Activated naive CD8-positive, alpha-beta T cell treated with anti-CD3 and anti-CD28 coated beads for 36 hours (primary cell): Measurements from ENCODE around the gene TENT5C. TPM values are rescaled to one million over a fixed set of nuclear protein-coding genes. Genes with fewer than 3 reads are reported as not detected.

Experiments used
- DNase-seq: peaks from one replicate; pipeline ENCODE4 v3.0.0; 2021
- H3K27ac Mint-ChIP-seq: one replicate; pipeline ENCODE4 v1.8.0; 2022; ENCODE audit warnings: mild to moderate bottlenecking, moderate library complexity, mixed read lengths
- H3K27me3 Mint-ChIP-seq: one replicate; pipeline ENCODE4 v1.8.0; 2022; ENCODE audit warnings: mild to moderate bottlenecking, mixed read lengths
- H3K36me3 Mint-ChIP-seq: one replicate; pipeline ENCODE4 v1.8.0; 2021; ENCODE audit warnings: mild to moderate bottlenecking, mixed read lengths
- H3K4me1 Mint-ChIP-seq: one replicate; pipeline ENCODE4 v1.8.0; 2021; ENCODE audit warnings: mixed read lengths
- H3K4me3 Mint-ChIP-seq: one replicate; pipeline ENCODE4 v1.8.0; 2022; ENCODE audit warnings: mild to moderate bottlenecking, moderate library complexity, mixed read lengths
- H3K9me3 Mint-ChIP-seq: one replicate; pipeline ENCODE4 v1.8.0; 2022; ENCODE audit warnings: mixed read lengths
- total RNA-seq, 2 experiments: library from RNA; stranded (reverse); gene quantifications; one replicate each; pipeline ENCODE4 v1.2.3, GENCODE V29; 2021

The TENT5C gene
- total RNA-seq, 2 experiments from 2014 or later, result 4.2 TPM

DNA sequence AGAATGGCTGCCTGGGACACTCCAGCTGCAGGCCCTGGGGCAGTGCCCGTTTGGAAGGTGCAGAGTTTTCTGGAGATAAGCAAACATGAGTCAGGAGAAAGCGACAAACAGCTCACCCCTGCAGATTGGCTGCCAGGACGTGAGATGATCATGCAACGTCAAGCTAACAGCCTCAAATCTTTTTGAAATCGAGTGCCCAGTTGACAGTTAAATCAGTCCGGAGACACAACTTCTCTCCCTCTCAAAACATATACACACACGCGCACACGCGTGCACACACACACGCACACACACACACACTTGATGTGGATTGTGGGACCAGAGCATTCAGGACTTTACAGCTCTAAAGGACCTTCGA lies 49.4 kb downstream of the TENT5C start:
- no peaks in the 10 kb centered on the region for H3K9me3 Mint-ChIP-seq

DNA sequence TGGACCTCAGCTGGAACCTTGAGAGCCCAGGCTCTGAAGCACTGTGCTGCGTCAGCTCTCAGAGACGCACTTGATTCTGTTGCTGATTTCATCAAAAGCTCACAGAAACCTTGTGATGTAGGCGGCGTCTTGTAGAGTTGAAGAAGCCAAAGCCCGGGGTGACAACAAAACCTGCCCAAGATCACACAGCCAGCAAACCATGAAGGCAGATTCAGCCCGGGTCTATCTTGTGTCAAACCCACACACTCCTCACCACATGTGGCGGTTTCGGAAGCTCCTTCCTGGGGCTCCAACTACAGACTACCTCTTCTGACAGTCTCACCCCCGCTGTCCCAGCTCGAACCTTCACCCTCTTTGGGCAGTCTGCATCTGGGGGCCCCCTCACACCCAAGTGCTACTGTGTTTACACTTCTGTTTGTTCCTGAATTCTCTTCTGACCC lies 50.4 kb downstream of the TENT5C start:
- peak; percentile 82 for DNase-seq
- Mint-ChIP-seq H3K9me3 (no peaks in the 10 kb centered on the region), H3K36me3 (peaks cover 2% of the 10 kb centered on the region), H3K27ac (peak overlapping the region; percentile 73), H3K4me1 (peaks cover 84% of the 10 kb centered on the region), H3K27me3 (peaks cover 76% of the 10 kb centered on the region), H3K4me3 (peak overlapping the region; percentile 69)

More for the DNA sequence above, 49.4 kb downstream of the TENT5C start:
- DNase-seq, result no peak
- Mint-ChIP-seq H3K4me3 (peak overlapping the region; percentile 42), H3K4me1 (peaks cover 73% of the 10 kb centered on the region), H3K36me3 (no peaks in the 10 kb centered on the region), H3K27me3 (peaks cover 78% of the 10 kb centered on the region), H3K27ac (peak overlapping the region; percentile 18)

DNA sequence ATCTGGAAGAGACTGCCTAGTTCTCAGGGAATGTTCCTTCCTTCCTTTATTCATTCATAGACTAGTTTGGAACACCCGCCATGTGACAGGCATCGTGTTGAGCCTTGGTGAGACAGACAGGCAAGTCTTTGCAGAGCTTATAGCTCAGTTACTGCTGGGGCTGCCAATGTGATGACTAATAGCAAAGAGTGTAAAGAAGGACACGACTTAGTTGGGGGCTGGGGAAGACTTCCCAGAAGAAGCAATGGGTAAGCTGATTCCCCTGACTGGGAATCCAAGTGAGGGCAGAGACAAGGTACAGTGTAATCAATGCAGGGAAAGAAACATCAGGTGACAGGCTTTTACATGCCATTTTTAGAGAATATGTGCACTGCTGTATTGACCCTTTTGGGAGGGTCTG lies 51.2 kb downstream of the TENT5C start:
- no peak for DNase-seq
- H3K4me3 Mint-ChIP-seq, result no peak overlapping the region
- peaks cover 9% of the 10 kb centered on the region for H3K36me3 Mint-ChIP-seq
- no peak overlapping the region for H3K27ac Mint-ChIP-seq
- peaks cover 74% of the 10 kb centered on the region for H3K27me3 Mint-ChIP-seq
- H3K9me3 Mint-ChIP-seq, result peaks cover under 1% of the 10 kb centered on the region
- H3K4me1 Mint-ChIP-seq, result peaks cover 91% of the 10 kb centered on the region

DNA sequence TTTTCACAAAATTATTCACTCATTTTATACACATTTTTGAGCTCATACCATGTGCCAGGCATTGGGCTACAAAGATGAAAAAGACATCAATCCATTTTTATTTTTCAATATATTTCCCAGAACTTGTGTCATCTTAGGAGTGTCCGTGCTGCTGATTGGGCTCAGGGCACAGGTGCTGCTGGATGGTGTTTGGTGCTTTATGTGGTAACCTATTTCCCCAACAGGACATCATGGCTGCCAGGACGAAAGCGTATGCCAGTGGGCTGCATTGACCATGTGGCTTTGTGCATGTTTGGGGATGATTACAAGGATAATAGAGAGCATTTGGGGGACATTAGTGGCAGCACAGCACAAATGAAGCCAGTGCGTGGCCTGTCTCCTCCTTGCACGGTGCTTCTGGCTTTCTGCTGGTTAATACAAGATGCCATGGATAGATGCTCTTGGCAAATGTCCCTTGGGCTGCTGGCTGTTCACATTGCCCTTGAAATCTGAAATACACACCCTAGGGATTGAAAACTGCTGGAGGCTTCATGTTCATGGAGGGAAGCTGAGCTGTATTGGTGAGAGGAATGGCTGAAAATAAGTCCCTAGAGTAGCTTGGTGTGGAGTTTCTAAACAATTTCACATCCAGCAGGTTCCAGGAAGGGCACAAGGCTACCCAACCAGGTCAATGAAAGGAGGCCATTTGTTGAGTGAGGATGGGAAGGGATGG lies 52.3 kb downstream of the TENT5C start:
- DNase-seq, result no peak
- peaks cover 91% of the 10 kb centered on the region for H3K4me1 Mint-ChIP-seq
- peaks cover 4% of the 10 kb centered on the region for H3K9me3 Mint-ChIP-seq
- H3K27ac Mint-ChIP-seq, result peak overlapping the region; percentile 14
- no peak overlapping the region for H3K4me3 Mint-ChIP-seq
- peaks cover 13% of the 10 kb centered on the region for H3K36me3 Mint-ChIP-seq
- peaks cover 67% of the 10 kb centered on the region for H3K27me3 Mint-ChIP-seq

DNA sequence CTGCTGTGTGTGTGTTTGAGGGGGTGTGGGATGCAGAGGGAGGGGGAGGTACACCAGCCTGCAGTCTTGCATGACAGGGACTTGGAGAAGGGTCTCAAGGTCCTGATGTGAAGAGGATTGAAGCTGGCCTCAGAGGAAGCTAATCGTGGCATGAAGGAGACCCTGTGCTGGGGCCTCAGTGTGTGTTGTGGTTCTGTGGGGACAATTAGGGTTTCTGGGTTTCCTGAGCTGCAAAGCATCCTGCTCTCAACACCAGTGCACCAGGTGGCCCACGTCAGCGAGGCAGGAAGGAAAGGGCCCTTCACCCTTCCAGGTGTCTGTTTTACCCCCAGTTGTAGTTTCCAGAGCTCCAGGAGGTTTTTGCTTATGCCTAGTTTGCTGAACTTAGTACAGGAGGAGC lies 52.8 kb downstream of the TENT5C start:
- DNase-seq, result peak; percentile 69
- H3K9me3 Mint-ChIP-seq, result peaks cover 7% of the 10 kb centered on the region
- H3K36me3 Mint-ChIP-seq, result peaks cover 16% of the 10 kb centered on the region
- H3K4me3 Mint-ChIP-seq, result no peak overlapping the region
- peak overlapping the region; percentile 14 for H3K27ac Mint-ChIP-seq
- peaks cover 91% of the 10 kb centered on the region for H3K4me1 Mint-ChIP-seq
- peaks cover 61% of the 10 kb centered on the region for H3K27me3 Mint-ChIP-seq

DNA sequence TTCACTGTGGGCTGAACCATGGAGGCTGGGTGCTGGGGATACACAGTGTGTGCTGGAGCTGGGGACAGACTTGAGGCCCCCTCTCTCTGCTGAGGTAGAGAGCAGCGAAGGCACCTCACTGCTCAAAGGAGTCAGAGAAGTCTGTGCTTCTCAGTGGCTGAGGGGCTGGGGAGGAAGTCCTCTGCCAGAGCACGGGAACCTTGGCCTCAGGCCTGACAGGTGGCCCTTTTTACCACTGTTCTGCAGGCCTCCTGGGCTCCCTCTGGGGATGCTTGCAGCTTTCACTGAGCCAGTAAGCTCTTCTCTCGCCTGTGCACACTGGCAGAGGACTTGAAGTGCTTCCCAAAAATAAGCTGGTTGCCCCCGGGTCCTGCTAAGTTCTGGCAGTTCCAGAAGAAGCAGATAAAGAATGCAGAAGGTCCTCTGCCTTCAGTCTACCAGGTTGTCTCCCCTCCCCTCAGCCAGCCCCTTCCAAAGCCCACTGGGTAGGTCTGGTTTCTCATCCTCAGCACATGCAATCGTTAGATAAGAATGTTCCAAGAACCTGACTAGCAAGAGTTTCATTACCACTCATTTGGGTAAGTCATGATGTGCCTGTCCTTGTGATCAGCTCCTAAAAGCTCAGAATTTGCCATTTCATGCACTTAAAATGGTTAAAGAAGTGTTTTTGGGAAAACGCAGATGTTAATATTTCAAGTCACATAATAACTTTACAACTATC lies 53.9 kb downstream of the TENT5C start:
- Mint-ChIP-seq H3K36me3 (peaks cover 18% of the 10 kb centered on the region), H3K27ac (peak overlapping the region; percentile 75)

DNA sequence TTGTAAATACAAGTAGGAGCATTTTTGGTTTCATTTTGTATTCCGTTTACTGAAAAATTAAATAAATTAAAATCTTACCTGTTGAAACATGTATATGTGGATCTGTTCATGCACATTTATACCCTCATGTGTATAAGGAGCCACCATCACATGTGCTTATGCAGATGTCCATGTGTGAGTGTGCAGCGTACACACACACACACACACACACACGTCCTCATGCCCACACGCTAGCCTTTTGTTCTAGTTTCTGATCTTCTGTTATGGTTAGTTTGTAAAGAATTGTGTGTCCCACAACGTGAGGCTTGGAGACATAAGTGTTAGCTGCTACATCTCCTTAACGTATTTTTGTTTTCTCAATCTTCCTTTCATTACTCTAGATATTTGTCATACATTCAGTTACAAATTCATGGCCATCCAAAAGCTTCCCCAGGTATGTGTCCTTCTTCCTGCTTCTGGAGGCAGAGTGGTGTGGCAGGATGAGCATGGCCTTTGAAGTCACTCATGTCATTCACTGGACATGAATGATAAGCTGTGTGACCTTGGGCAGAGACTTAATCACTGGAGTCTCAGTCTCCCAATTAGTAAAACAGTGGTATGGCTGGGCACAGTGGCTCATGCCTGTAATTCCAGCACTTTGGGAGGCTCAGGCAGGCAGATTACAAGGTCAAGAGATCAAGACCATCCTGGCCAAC lies 54.6 kb downstream of the TENT5C start:
- no peak for DNase-seq
- peaks cover 51% of the 10 kb centered on the region for H3K27me3 Mint-ChIP-seq
- H3K27ac Mint-ChIP-seq, result peak overlapping the region; percentile 59
- H3K4me1 Mint-ChIP-seq, result peaks cover 91% of the 10 kb centered on the region
- H3K9me3 Mint-ChIP-seq, result peaks cover 11% of the 10 kb centered on the region
- H3K36me3 Mint-ChIP-seq, result peaks cover 18% of the 10 kb centered on the region
- peak overlapping the region; percentile 13 for H3K4me3 Mint-ChIP-seq

More for the DNA sequence above, 53.9 kb downstream of the TENT5C start:
- DNase-seq, result peak; percentile 34
- Mint-ChIP-seq H3K27me3 (peaks cover 57% of the 10 kb centered on the region), H3K4me1 (peaks cover 91% of the 10 kb centered on the region), H3K9me3 (peaks cover 11% of the 10 kb centered on the region), H3K4me3 (no peak overlapping the region)

DNA sequence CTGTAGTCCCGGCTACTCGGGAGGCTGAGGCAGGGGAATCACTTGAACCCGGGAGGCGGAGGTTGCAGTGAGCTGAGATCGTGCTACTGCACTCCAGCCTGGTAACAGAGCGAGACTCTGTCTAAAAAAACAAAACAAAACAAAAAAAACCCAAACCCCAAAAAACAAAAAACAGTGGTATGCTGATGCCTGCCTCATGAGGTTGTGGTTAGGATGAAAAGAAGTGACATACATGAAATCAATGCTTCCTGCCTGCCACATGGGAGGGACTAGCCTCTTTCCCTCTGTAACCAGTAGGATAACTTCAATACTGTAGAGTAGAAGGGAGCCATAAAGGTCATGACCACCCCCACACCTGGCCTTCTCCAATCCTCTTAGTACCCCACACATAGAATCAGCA lies 55.2 kb downstream of the TENT5C start:
- peak overlapping the region; percentile 59 for H3K27ac Mint-ChIP-seq
- DNase-seq, result no peak
- H3K9me3 Mint-ChIP-seq, result peaks cover 11% of the 10 kb centered on the region
- H3K36me3 Mint-ChIP-seq, result peaks cover 18% of the 10 kb centered on the region
- peaks cover 91% of the 10 kb centered on the region for H3K4me1 Mint-ChIP-seq
- H3K4me3 Mint-ChIP-seq, result no peak overlapping the region
- peaks cover 53% of the 10 kb centered on the region for H3K27me3 Mint-ChIP-seq

DNA sequence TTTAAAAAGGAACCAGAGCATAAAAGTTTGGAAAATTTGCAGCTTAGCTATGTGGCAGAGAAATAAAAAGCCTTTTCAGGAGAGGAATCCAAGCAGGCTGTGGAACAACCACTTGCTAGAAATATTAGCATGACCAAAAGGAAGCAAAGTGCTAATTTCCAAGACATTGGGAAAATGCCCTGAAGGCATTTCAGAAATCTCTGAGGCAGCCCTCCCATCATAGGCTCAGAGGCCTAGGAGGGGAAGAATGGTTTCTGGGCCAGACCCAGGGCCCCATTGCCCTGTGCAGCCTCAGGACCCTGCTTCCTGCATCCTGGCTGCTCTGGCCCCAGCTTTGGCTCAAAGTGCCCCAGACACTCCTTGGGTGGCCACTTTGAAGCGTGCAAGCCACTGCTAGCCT lies 56.8 kb downstream of the TENT5C start:
- H3K27me3 Mint-ChIP-seq, result peaks cover 41% of the 10 kb centered on the region
- H3K4me1 Mint-ChIP-seq, result peaks cover 77% of the 10 kb centered on the region
- no peak overlapping the region for H3K4me3 Mint-ChIP-seq
- DNase-seq, result no peak
- H3K36me3 Mint-ChIP-seq, result peaks cover 18% of the 10 kb centered on the region
- peak overlapping the region; percentile 62 for H3K27ac Mint-ChIP-seq
- H3K9me3 Mint-ChIP-seq, result peaks cover 11% of the 10 kb centered on the region

DNA sequence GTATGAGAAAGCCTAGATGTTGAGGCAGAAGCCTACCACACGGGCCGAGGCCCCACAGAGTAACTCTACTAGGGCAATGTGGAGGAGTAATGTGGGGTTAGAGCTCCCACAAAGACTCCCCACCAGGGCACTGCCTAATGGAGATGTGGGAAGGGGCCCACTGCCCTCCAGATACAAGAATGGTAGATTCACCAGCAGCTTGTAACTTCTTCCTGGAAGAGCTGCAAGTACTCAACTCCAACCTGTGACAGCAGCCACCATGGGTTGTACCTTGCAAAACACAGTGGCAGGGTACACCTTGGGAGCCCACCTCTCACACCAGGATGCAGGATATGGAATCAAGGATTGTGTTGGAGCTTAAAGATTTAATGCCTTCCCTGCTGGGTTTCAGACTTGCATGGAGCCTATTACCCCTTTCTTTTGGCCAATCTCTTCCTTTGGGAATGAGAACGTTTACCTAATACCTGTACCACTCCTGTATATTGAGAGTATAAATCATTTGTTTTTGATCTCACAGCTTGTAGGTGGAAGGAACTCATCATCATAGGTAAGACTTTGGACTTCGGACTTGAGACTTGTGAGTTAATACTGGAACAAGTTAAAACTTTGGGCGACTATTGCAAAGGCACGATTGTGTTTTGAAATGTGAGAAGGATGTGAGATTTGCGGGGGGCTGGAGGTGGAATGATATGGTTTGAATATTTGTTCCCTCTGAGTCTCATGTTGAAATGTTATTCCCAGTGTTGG lies 57.5 kb downstream of the TENT5C start:
- Mint-ChIP-seq H3K27ac (peak overlapping the region; percentile 86), H3K4me1 (peaks cover 74% of the 10 kb centered on the region), H3K27me3 (peaks cover 42% of the 10 kb centered on the region), H3K36me3 (peaks cover 22% of the 10 kb centered on the region), H3K4me3 (no peak overlapping the region), H3K9me3 (peaks cover 11% of the 10 kb centered on the region)
- DNase-seq, result no peak

DNA sequence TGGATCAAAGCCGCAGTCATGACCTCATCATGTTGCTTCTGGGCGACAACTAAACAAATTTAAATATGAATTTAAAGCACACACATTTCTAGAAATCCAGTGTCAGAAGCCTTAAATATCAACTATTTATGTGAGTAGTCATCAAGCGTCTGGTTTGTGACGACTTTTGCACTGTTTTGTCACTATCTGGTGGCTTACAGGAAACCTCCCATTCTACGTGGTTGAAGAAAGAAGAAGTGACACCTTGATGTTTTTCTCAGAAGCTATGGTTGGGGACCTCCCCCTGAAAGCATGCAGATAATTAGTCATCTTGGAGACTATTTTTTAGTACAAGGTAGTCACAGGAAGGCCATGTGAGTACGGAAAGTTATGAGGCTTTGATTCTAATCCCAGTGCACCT lies 58.5 kb downstream of the TENT5C start:
- Mint-ChIP-seq H3K27ac (peak overlapping the region; percentile 86), H3K36me3 (peaks cover 22% of the 10 kb centered on the region), H3K27me3 (peaks cover 41% of the 10 kb centered on the region), H3K4me1 (peaks cover 64% of the 10 kb centered on the region), H3K4me3 (no peak overlapping the region), H3K9me3 (peaks cover 11% of the 10 kb centered on the region)
- peak; percentile 56 for DNase-seq

DNA sequence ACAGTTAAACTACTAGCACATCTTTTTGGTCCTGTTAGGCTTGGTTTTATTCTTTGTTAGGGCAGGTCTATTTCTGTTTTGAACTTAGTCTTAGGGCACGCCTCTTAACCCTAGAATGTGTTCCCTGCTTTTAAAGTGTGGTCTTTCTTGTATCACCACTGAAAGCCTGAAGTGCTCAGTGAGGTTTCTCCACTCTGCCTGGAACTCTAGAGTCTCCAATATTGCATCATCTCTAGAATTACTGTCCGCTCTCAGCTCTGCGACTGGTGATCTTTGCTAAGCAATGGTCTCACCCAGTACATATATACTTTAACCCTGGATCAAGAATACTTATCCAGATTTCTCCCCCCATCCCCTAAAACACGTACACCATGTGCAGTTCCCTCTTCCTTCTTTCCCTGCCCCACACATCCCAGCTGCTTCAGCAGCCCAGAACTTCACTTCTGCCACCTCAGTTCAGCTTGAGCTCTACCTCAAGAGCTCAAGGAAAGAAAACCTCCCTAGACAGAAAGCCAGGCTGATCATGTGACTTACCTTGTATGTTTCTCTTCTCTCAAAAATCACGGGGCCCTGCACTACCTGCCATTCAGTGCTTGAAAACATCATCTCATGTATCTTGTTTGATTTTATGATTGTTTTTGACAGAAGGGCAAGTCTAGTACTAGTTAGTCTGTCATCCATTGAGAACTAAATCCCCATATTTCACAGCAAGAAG lies 59.9 kb downstream of the TENT5C start:
- H3K9me3 Mint-ChIP-seq, result peaks cover 11% of the 10 kb centered on the region
- peaks cover 51% of the 10 kb centered on the region for H3K4me1 Mint-ChIP-seq
- peak overlapping the region; percentile 60 for H3K27ac Mint-ChIP-seq
- no peak for DNase-seq
- peaks cover 22% of the 10 kb centered on the region for H3K36me3 Mint-ChIP-seq
- H3K27me3 Mint-ChIP-seq, result peaks cover 42% of the 10 kb centered on the region
- H3K4me3 Mint-ChIP-seq, result no peak overlapping the region

DNA sequence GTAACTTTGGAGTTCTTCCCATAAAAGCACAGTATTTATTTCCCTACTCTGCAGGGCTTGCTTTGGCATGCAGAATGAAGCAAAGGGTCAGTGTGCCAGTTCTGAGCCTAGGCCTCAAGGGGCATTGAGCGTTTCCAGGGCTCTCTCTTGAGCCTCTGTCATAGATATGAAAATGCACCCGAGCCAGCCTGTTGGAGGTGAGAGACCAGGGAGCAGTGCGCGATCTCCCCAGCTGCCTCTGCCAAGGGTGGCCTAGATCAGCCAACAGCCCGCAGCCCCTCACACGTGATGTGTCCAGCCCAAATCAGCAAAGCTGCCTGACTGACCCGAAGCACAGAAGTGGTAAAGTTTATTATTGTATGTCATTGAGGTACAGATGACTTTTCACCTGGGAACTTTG lies 63.7 kb downstream of the TENT5C start:
- Mint-ChIP-seq H3K27ac (no peak overlapping the region), H3K9me3 (no peaks in the 10 kb centered on the region), H3K36me3 (peaks cover 4% of the 10 kb centered on the region), H3K4me1 (peaks cover 24% of the 10 kb centered on the region), H3K4me3 (no peak overlapping the region), H3K27me3 (peaks cover 56% of the 10 kb centered on the region)
- DNase-seq, result no peak
